Tibial artery (tissue), 4 donors: ENCODE data around the gene B4GALT1.

Experiments
- DNase-seq, 2 donors: peaks; one replicate each; pipeline ENCODE4 v3.0.0-alpha.2; 2019
- H3K27ac ChIP-seq, 2 donors: fragments of 200-600 bp; sonication (generic) in 1 of 2; 1 replicate in 1 of 2; 2 replicates in 1 of 2; pipeline ENCODE4 v1.5.1; 2018 to 2019; ENCODE audit warnings: mild to moderate bottlenecking in 1 of 2
- H3K27me3 ChIP-seq, 2 donors: fragments of 200-600 bp; sonication (generic) in 1 of 2; one replicate each; pipeline versions ENCODE4 v1.5.1 to v1.6.0; 2016 to 2019
- H3K36me3 ChIP-seq, 3 donors: fragments of 200-600 bp; sonication (generic) in 2 of 3; one replicate each; pipeline ENCODE4 v1.5.1; 2016 to 2019; ENCODE audit warnings: mild to moderate bottlenecking in 2 of 3
- H3K4me1 ChIP-seq, 4 donors: fragments of 200-600 bp; sonication (generic) in 2 of 4; 1 replicate in 3 of 4; 2 replicates in 1 of 4; pipeline ENCODE4 v1.5.1; 2016 to 2019
- H3K4me3 ChIP-seq, 2 donors: fragments of 200-600 bp; sonication (generic) in 1 of 2; 1 replicate in 1 of 2; 2 replicates in 1 of 2; pipeline ENCODE4 v1.5.1; 2018 to 2019; ENCODE audit warnings: mild to moderate bottlenecking in 2 of 2
- H3K9me3 ChIP-seq, 3 donors: fragments of 200-600 bp; sonication (generic) in 1 of 3; one replicate each; pipeline ENCODE4 v1.5.1; 2016 to 2019
- intact Hi-C: fragments of 100-400 bp; cut with DNase I; formaldehyde crosslinking; loops from one replicate; pipeline ENCODE4 v1.15.0; 2023; ENCODE audit warnings: low total_unique reads
- TF ChIP-seq, protein P1 (sequence below), 2 experiments: fragments of 200-600 bp in 1 of 2; fragments of 450-650 bp in 1 of 2; IDR thresholded peaks; one replicate each; pipeline ENCODE4 v1.5.1; 2017 to 2019; ENCODE audit warnings: antibody characterized with exemption in 2 of 2, mild to moderate bottlenecking in 1 of 2, moderate library complexity in 1 of 2

B4GALT1 gene

DNA sequence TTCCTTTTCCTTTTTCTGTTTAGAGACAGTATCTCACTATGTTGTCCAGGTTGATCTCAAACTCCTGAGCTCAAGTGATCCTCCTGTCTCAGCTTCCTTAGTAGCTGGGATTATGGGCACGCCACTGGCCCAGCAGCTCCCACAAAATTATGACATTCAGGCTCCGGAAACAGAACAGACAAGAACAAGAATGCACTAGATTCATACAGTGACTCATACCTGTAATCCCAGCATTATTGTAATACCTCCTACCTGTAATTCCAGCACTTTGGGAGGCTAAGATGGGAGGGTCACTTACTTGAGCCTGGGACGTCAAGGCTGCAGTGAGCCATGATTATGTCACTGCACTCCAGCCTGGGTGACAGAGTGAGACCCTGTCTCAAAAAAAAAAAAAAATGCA is 26.7 kb upstream of the B4GALT1 start:
- intact Hi-C loops = no loop called here
- H3K27me3 ChIP-seq = no peaks in the 10 kb centered on the region
- H3K27ac ChIP-seq = peak overlapping the region; percentile 52 to 72
- DNase-seq = no peak
- H3K36me3 ChIP-seq = no peaks in the 10 kb centered on the region
- TF ChIP-seq, protein P1, sequence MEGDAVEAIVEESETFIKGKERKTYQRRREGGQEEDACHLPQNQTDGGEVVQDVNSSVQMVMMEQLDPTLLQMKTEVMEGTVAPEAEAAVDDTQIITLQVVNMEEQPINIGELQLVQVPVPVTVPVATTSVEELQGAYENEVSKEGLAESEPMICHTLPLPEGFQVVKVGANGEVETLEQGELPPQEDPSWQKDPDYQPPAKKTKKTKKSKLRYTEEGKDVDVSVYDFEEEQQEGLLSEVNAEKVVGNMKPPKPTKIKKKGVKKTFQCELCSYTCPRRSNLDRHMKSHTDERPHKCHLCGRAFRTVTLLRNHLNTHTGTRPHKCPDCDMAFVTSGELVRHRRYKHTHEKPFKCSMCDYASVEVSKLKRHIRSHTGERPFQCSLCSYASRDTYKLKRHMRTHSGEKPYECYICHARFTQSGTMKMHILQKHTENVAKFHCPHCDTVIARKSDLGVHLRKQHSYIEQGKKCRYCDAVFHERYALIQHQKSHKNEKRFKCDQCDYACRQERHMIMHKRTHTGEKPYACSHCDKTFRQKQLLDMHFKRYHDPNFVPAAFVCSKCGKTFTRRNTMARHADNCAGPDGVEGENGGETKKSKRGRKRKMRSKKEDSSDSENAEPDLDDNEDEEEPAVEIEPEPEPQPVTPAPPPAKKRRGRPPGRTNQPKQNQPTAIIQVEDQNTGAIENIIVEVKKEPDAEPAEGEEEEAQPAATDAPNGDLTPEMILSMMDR (IDR thresholded peaks at IDR 0.05) = no peak
- H3K4me1 ChIP-seq = peaks cover 0 to 78% (median 56%) of the 10 kb centered on the region in 4 donors
- H3K9me3 ChIP-seq = no peaks in the 10 kb centered on the region
- H3K4me3 ChIP-seq = no peak overlapping the region

DNA sequence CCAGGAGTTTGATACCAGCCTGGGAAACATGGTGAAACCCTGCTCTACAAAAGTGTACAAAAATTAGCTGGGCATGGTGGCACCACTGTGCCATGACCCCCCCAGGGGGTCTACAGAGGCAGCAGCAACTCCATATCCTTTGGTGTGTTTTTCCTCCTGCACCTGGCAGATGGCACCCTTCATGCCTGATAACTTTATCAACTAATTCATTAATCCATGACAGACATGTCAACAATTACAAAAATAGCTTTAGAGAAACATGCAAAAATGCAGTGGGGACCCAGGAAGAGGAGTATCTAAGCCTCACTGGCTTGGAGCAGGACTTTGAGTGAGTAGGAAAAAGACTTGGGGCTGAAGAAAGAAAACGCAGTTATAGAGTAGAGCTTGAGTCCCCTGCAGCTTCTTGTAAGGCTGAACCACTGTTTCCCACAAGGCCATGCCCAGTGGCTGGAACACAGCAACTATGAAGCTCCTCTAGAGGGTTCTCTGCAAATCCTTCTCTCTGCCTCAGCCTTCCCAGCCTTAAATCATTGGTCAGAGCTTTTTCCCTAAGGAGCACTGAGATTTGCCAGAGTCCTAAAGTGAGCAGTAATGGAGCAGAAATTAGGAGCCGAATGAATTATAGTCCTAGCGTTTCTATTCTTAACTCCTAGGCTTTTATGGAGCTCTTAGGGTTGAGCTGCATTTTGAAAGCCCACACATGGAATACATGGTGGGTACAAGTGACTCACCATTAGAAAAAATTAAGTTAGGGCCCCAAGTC is 25.5 kb upstream of the B4GALT1 start:
- intact Hi-C loops = no loop called here
- H3K36me3 ChIP-seq = no peaks in the 10 kb centered on the region
- TF ChIP-seq, protein P1 (IDR thresholded peaks at IDR 0.05) = no peak
- H3K4me3 ChIP-seq = no peak overlapping the region
- H3K27me3 ChIP-seq = no peaks in the 10 kb centered on the region
- H3K27ac ChIP-seq = peak overlapping the region; percentile 52 to 72
- H3K4me1 ChIP-seq = peaks cover 0 to 80% (median 59%) of the 10 kb centered on the region in 4 donors
- peak in 1 of 2 donors; percentile 74 for DNase-seq
- no peaks in the 10 kb centered on the region for H3K9me3 ChIP-seq

DNA sequence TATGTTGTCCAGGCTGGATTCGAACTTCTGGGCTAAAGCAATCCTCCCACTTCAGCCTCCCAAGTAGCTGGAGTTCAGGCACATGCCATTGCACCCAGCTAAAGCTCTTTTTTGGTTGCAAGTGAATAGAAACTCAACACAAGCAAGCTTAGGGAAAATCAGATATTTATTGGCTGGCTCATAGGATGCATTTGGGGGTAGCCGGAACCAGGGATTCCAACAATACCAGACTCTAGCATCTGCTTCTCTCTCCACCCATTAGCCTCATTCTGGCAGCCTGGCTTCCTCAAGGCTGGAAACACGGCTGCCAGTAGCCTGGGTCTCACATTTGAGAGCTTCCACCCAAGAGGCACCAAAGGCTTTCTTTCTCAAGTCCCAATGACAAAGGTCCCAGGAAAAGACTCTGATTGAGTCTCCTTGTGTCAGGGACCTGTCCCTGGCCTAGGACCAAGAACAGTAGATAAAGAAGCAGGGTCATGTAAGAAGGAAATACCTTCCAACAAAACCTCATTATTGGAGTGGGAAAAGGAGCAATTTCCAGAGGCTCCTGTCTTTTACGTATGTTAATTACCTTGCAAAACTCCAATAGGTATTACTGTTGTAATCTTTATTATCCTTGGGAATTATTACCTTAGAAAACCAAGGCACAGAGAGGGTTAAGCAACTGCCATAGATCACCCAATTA is 23.0 kb upstream of the B4GALT1 start:
- Histone ChIP-seq H3K4me1 (peaks cover 0 to 91% (median 71%) of the 10 kb centered on the region in 4 donors), H3K9me3 (no peaks in the 10 kb centered on the region), H3K27me3 (no peaks in the 10 kb centered on the region), H3K27ac (peak overlapping the region; percentile 51 to 72), H3K4me3 (no peak overlapping the region), H3K36me3 (no peaks in the 10 kb centered on the region)
- TF ChIP-seq, protein P1 (IDR thresholded peaks at IDR 0.05) = no peak
- DNase-seq = no peak
- intact Hi-C loops = no loop called here

DNA sequence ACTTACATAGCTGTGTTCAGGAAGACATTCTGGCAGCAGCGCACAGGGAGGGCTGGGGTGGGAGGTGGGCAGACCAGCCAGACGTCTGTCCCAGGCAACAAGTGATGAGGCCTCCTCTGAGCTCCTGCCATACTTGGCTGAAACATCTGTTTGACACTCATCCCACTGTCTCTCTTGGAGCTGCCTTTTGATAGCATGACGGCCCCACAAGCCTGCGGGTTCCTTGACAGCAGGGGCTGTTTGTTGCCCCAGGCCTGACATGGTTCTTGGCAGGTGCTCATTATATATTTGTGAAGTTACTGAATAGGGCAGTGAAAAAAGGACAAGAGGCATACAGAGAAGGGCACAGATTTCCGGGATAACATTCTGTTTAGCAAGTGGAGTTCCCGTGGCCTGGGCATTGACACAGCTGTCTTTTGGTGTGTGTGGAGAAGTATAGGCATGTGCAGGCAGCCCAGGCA is 22.2 kb upstream of the B4GALT1 start:
- H3K27me3 ChIP-seq = no peaks in the 10 kb centered on the region
- H3K4me1 ChIP-seq = peaks cover 0 to 97% (median 71%) of the 10 kb centered on the region in 4 donors
- intact Hi-C loops = no loop called here
- TF ChIP-seq, protein P1 (IDR thresholded peaks at IDR 0.05) = no peak
- no peak for DNase-seq
- no peak overlapping the region for H3K4me3 ChIP-seq
- H3K9me3 ChIP-seq = no peaks in the 10 kb centered on the region
- peak overlapping the region; percentile 51 to 72 for H3K27ac ChIP-seq
- H3K36me3 ChIP-seq = no peaks in the 10 kb centered on the region

DNA sequence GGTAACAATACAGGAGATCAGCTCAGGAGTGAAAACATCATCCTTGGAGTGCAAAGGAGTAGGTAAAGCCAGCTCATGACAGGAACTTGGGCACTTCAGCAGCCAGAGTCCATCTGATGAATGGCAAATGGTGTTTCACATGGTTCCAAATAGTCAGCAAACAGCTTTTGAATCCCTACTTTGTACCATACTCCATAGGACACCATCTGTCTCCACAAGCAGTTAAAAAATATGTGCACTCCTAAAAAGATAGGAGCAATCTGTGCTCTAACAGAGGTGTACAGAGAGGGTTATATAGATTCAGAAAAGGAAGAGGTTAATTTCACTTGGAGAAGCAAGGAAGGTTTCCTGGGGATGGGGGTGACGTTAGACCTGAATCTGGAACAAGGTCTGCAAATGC is 21.6 kb upstream of the B4GALT1 start:
- Histone ChIP-seq H3K9me3 (no peaks in the 10 kb centered on the region), H3K36me3 (no peaks in the 10 kb centered on the region), H3K27me3 (no peaks in the 10 kb centered on the region), H3K4me1 (peaks cover 0 to 91% (median 69%) of the 10 kb centered on the region in 4 donors), H3K27ac (peak overlapping the region; percentile 51 to 72), H3K4me3 (no peak overlapping the region)
- DNase-seq = no peak
- intact Hi-C loops = no loop called here
- TF ChIP-seq, protein P1 (IDR thresholded peaks at IDR 0.05) = no peak
